Measurements from ENCODE around the gene SIK2. TPM values are rescaled to one million over a fixed set of nuclear protein-coding genes. Genes with fewer than 3 reads are reported as not detected.

The SIK2 gene
- total RNA-seq, 1 experiment from 2014 or later: 64.8 TPM

- no peak for DNase-seq
- Histone ChIP-seq H3K9me3 (ENCODE audit: low read length) (no peaks in the 10 kb centered on the region), H3K4me2 (ENCODE audit: low read depth, low read length, poor library complexity, severe bottlenecking) (no peak overlapping the region), H3K4me1 (ENCODE audit: low read length) (no peaks in the 10 kb centered on the region), H3K27me3 (ENCODE audit: low read length) (no peaks in the 10 kb centered on the region), H3K36me3 (ENCODE audit: insufficient read depth, low read length) (peaks cover 82% of the 10 kb centered on the region), H3K9me2 (replicated peaks; ENCODE audit: insufficient read depth, low read length) (no peaks in the 10 kb centered on the region), H3K9ac (ENCODE audit: low read length) (no peak overlapping the region), H2AFZ (ENCODE audit: low read length) (no peak overlapping the region), H3K27ac (ENCODE audit: low read length) (no peak overlapping the region), H4K20me1 (ENCODE audit: insufficient read depth, low read depth, low read length) (no peaks in the 10 kb centered on the region), H3K79me2 (ENCODE audit: low read length) (peaks cover 32% of the 10 kb centered on the region), H3K4me3 (ENCODE audit: low read length) (no peak overlapping the region)
These were observed 139.5 kb downstream of the SIK2 start for GRCh38 chr11:111741751-111742150.

GRCh38 chr11:111743700-111744099 is 141.5 kb downstream of the SIK2 start:
- Histone ChIP-seq H3K36me3 (ENCODE audit: insufficient read depth, low read length) (peaks cover 91% of the 10 kb centered on the region), H3K9me3 (ENCODE audit: low read length) (no peaks in the 10 kb centered on the region), H3K4me1 (ENCODE audit: low read length) (no peaks in the 10 kb centered on the region), H4K20me1 (ENCODE audit: insufficient read depth, low read depth, low read length) (no peaks in the 10 kb centered on the region), H3K9ac (ENCODE audit: low read length) (no peak overlapping the region), H3K79me2 (ENCODE audit: low read length) (peaks cover 51% of the 10 kb centered on the region), H3K9me2 (replicated peaks; ENCODE audit: insufficient read depth, low read length) (no peaks in the 10 kb centered on the region), H2AFZ (ENCODE audit: low read length) (no peak overlapping the region), H3K4me3 (ENCODE audit: low read length) (no peak overlapping the region), H3K4me2 (ENCODE audit: low read depth, low read length, poor library complexity, severe bottlenecking) (no peak overlapping the region), H3K27me3 (ENCODE audit: low read length) (no peaks in the 10 kb centered on the region), H3K27ac (ENCODE audit: low read length) (no peak overlapping the region)
- DNase-seq: no peak

DNA sequence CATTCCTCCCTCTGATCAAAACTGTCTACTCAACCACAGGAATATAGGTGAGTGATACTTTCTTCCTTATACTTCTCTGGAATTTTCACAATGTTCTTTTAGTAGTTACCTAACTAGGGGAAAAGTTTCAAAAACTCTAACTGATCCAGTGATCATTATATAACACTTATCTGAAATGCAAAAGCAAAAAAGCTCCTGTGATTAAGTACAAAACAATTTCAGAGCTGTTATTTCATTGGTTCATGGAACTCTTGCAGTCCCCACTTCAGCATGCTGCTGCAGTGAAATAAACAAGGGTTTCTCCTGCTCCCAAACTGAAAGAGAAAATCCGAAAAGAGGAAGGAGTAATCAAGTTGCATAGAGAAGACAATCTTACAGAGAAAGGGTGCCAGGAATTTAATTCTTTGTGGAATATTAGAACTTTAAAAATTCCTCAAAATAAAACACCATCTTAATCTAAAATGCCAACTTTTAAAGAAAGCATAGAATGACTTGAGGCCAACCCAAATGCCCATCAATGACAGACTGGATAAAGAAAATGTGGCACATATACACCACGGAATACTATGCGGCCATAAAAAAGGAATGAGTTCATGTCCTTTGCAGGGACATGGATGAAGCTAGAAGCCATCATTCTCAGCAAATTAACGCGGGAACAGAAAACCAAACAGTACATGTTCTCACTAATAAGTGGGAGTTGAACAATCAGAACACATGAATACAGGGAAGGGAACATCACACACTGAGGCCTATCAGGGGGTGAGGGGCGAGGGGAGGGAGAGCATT is 143.7 kb downstream of the SIK2 start:
- no peaks in the 10 kb centered on the region for H4K20me1 ChIP-seq (ENCODE audit: insufficient read depth, low read depth, low read length)
- peaks cover 61% of the 10 kb centered on the region for H3K79me2 ChIP-seq (ENCODE audit: low read length)
- H3K27me3 ChIP-seq (ENCODE audit: low read length): no peaks in the 10 kb centered on the region
- H3K4me2 ChIP-seq (ENCODE audit: low read depth, low read length, poor library complexity, severe bottlenecking): no peak overlapping the region
- no peaks in the 10 kb centered on the region for H3K4me1 ChIP-seq (ENCODE audit: low read length)
- no peak overlapping the region for H3K4me3 ChIP-seq (ENCODE audit: low read length)
- H3K9me2 ChIP-seq (replicated peaks; ENCODE audit: insufficient read depth, low read length): no peaks in the 10 kb centered on the region
- peaks cover 91% of the 10 kb centered on the region for H3K36me3 ChIP-seq (ENCODE audit: insufficient read depth, low read length)
- no peaks in the 10 kb centered on the region for H3K9me3 ChIP-seq (ENCODE audit: low read length)
- no peak overlapping the region for H3K9ac ChIP-seq (ENCODE audit: low read length)
- H3K27ac ChIP-seq (ENCODE audit: low read length): no peak overlapping the region
- DNase-seq: no peak
- H2AFZ ChIP-seq (ENCODE audit: low read length): no peak overlapping the region

- DNase-seq: no peak
- no peak overlapping the region for H3K4me2 ChIP-seq (ENCODE audit: low read depth, low read length, poor library complexity, severe bottlenecking)
- no peaks in the 10 kb centered on the region for H3K9me3 ChIP-seq (ENCODE audit: low read length)
- H3K36me3 ChIP-seq (ENCODE audit: insufficient read depth, low read length): peaks cover 94% of the 10 kb centered on the region
- H3K27ac ChIP-seq (ENCODE audit: low read length): no peak overlapping the region
- H3K4me3 ChIP-seq (ENCODE audit: low read length): no peak overlapping the region
- H3K9ac ChIP-seq (ENCODE audit: low read length): no peak overlapping the region
- no peaks in the 10 kb centered on the region for H3K4me1 ChIP-seq (ENCODE audit: low read length)
- no peaks in the 10 kb centered on the region for H4K20me1 ChIP-seq (ENCODE audit: insufficient read depth, low read depth, low read length)
- H3K9me2 ChIP-seq (replicated peaks; ENCODE audit: insufficient read depth, low read length): no peaks in the 10 kb centered on the region
- H3K79me2 ChIP-seq (ENCODE audit: low read length): peaks cover 67% of the 10 kb centered on the region
- H3K27me3 ChIP-seq (ENCODE audit: low read length): no peaks in the 10 kb centered on the region
- H2AFZ ChIP-seq (ENCODE audit: low read length): no peak overlapping the region
These were observed 146.0 kb downstream of the SIK2 start for GRCh38 chr11:111748035-111748804.

- H3K4me2 ChIP-seq (ENCODE audit: low read depth, low read length, poor library complexity, severe bottlenecking): no peak overlapping the region
- no peaks in the 10 kb centered on the region for H4K20me1 ChIP-seq (ENCODE audit: insufficient read depth, low read depth, low read length)
- peaks cover 63% of the 10 kb centered on the region for H3K79me2 ChIP-seq (ENCODE audit: low read length)
- no peak for DNase-seq
- H3K4me1 ChIP-seq (ENCODE audit: low read length): no peaks in the 10 kb centered on the region
- no peaks in the 10 kb centered on the region for H3K27me3 ChIP-seq (ENCODE audit: low read length)
- no peak overlapping the region for H3K27ac ChIP-seq (ENCODE audit: low read length)
- H3K9ac ChIP-seq (ENCODE audit: low read length): no peak overlapping the region
- no peak overlapping the region for H2AFZ ChIP-seq (ENCODE audit: low read length)
- H3K4me3 ChIP-seq (ENCODE audit: low read length): no peak overlapping the region
- no peaks in the 10 kb centered on the region for H3K9me2 ChIP-seq (replicated peaks; ENCODE audit: insufficient read depth, low read length)
- peaks cover 94% of the 10 kb centered on the region for H3K36me3 ChIP-seq (ENCODE audit: insufficient read depth, low read length)
- no peaks in the 10 kb centered on the region for H3K9me3 ChIP-seq (ENCODE audit: low read length)
These were observed 147.4 kb downstream of the SIK2 start for GRCh38 chr11:111749646-111750045.

- Histone ChIP-seq H3K9me2 (replicated peaks; ENCODE audit: insufficient read depth, low read length) (no peaks in the 10 kb centered on the region), H3K4me2 (ENCODE audit: low read depth, low read length, poor library complexity, severe bottlenecking) (no peak overlapping the region), H3K4me1 (ENCODE audit: low read length) (no peaks in the 10 kb centered on the region), H4K20me1 (ENCODE audit: insufficient read depth, low read depth, low read length) (no peaks in the 10 kb centered on the region), H3K9me3 (ENCODE audit: low read length) (no peaks in the 10 kb centered on the region), H3K4me3 (ENCODE audit: low read length) (no peak overlapping the region), H3K27ac (ENCODE audit: low read length) (no peak overlapping the region), H3K27me3 (ENCODE audit: low read length) (no peaks in the 10 kb centered on the region), H3K36me3 (ENCODE audit: insufficient read depth, low read length) (peaks cover 89% of the 10 kb centered on the region), H3K9ac (ENCODE audit: low read length) (no peak overlapping the region), H2AFZ (ENCODE audit: low read length) (no peak overlapping the region), H3K79me2 (ENCODE audit: low read length) (peaks cover 45% of the 10 kb centered on the region)
- no peak for DNase-seq
These were observed 153.8 kb downstream of the SIK2 start for GRCh38 chr11:111756097-111756496.

DNA sequence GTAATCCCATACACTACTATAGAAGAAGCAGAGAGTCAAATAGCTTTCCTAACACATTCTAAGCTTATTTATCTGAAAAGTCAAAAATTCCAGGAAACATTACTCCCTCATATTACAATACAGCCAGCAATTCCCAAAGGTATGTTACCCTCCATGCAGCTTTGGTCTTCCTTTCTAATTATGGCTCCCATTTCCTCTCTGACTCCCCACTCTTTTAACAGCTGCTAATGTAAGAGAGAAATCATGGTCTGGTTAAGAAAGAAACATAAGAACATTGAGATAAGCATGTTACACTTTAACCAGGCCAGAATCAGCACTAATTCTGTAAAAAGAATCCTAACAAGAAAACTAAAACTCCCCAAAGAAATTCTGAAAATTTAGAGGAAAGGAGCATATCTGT is 157.1 kb downstream of the SIK2 start:
- Histone ChIP-seq H3K4me1 (ENCODE audit: low read length) (peaks cover 6% of the 10 kb centered on the region), H3K4me3 (ENCODE audit: low read length) (no peak overlapping the region), H3K9ac (ENCODE audit: low read length) (no peak overlapping the region), H3K27ac (ENCODE audit: low read length) (no peak overlapping the region), H4K20me1 (ENCODE audit: insufficient read depth, low read depth, low read length) (no peaks in the 10 kb centered on the region), H3K9me2 (replicated peaks; ENCODE audit: insufficient read depth, low read length) (no peaks in the 10 kb centered on the region), H3K27me3 (ENCODE audit: low read length) (no peaks in the 10 kb centered on the region), H3K36me3 (ENCODE audit: insufficient read depth, low read length) (peaks cover 90% of the 10 kb centered on the region), H2AFZ (ENCODE audit: low read length) (no peak overlapping the region), H3K79me2 (ENCODE audit: low read length) (peaks cover 60% of the 10 kb centered on the region), H3K4me2 (ENCODE audit: low read depth, low read length, poor library complexity, severe bottlenecking) (no peak overlapping the region), H3K9me3 (ENCODE audit: low read length) (no peaks in the 10 kb centered on the region)
- DNase-seq: no peak

DNA sequence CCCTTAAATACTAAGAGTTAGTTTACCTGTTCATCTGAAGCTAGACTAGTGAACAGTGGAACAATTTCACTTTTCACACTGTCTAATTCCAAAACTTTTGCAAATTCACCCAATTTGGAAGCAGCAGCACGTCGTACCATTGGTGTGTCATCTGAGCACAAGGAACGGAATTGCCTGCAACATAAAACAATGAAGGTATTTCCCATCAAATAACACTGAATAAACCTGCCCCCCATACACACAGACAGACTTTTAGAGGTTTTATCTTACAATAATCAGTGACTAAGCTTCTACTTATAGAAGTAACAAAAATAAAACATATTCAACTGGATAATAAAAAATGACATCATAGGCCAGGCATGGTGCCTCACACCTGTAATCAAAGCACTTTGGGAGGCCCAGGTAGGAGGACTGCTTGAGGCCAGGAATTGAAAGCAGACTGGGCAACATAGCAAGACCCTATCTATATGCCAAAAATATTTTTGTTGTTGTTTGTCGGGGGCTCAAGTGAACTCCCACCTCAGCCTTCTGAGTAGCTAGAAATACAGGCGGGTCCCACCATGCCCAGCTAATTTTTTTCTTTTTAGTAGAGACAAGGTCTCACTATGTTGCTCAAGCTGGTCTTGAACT is 157.6 kb downstream of the SIK2 start:
- DNase-seq: no peak
- peaks cover 88% of the 10 kb centered on the region for H3K36me3 ChIP-seq (ENCODE audit: insufficient read depth, low read length)

More for the DNA sequence above, 157.6 kb downstream of the SIK2 start:
- Histone ChIP-seq H3K4me1 (ENCODE audit: low read length) (peaks cover 11% of the 10 kb centered on the region), H2AFZ (ENCODE audit: low read length) (no peak overlapping the region), H3K9me2 (replicated peaks; ENCODE audit: insufficient read depth, low read length) (no peaks in the 10 kb centered on the region), H3K4me3 (ENCODE audit: low read length) (no peak overlapping the region), H4K20me1 (ENCODE audit: insufficient read depth, low read depth, low read length) (no peaks in the 10 kb centered on the region), H3K9ac (ENCODE audit: low read length) (no peak overlapping the region), H3K27me3 (ENCODE audit: low read length) (no peaks in the 10 kb centered on the region), H3K9me3 (ENCODE audit: low read length) (no peaks in the 10 kb centered on the region), H3K4me2 (ENCODE audit: low read depth, low read length, poor library complexity, severe bottlenecking) (no peak overlapping the region), H3K79me2 (ENCODE audit: low read length) (peaks cover 63% of the 10 kb centered on the region), H3K27ac (ENCODE audit: low read length) (no peak overlapping the region)
